ENCODE measurements around the gene CLTA.

DNA sequence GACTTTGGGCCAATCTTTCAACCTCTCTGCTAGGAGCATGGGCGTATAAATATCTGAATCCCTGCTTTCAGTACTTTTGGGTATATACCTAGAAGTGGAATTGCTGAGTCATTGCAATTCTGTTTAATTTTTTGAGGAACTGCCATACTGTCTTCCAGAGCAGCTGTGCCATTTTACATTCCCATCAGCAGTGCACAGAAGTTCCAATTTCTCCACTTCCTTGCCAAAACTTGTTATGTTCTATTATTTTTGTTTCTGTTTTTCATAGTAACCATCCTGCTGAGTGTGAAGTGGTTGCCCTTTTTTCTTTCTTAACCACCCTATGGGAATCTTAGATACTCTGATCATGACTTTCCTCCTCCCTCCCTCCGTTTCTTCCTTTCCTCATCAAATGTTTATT lies 32.6 kb upstream of the CLTA start:
- TF ChIP-seq POLR2A (IDR thresholded peaks at IDR 0.05) = no peak
- TF ChIP-seq, protein P1, sequence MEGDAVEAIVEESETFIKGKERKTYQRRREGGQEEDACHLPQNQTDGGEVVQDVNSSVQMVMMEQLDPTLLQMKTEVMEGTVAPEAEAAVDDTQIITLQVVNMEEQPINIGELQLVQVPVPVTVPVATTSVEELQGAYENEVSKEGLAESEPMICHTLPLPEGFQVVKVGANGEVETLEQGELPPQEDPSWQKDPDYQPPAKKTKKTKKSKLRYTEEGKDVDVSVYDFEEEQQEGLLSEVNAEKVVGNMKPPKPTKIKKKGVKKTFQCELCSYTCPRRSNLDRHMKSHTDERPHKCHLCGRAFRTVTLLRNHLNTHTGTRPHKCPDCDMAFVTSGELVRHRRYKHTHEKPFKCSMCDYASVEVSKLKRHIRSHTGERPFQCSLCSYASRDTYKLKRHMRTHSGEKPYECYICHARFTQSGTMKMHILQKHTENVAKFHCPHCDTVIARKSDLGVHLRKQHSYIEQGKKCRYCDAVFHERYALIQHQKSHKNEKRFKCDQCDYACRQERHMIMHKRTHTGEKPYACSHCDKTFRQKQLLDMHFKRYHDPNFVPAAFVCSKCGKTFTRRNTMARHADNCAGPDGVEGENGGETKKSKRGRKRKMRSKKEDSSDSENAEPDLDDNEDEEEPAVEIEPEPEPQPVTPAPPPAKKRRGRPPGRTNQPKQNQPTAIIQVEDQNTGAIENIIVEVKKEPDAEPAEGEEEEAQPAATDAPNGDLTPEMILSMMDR (IDR thresholded peaks at IDR 0.05) = no peak

Data from transverse colon (tissue), 3 donors.